Right atrium auricular region (tissue), 2 donors: Measurements from ENCODE around the gene RPS19BP1. TPM values are rescaled to one million over a fixed set of nuclear protein-coding genes. Genes with fewer than 3 reads are reported as not detected.
A peak's percentile ranks its signal among the peaks of the same experiment; 100 is the strongest.

ENCODE experiments used
- DNase-seq: peaks from one replicate; pipeline ENCODE4 v3.0.0-alpha.2; 2019; ENCODE audit warnings: low spot score
- H3K27ac ChIP-seq, 2 donors: fragments of 200-600 bp; sonication (generic); 1 replicate in 1 of 2; 2 replicates in 1 of 2; pipeline ENCODE4 v1.5.1; 2016 to 2019
- H3K27me3 ChIP-seq, 2 donors: fragments of 200-600 bp; sonication (generic); one replicate each; pipeline versions ENCODE4 v1.5.1 to v1.6.0; 2017 to 2019
- H3K36me3 ChIP-seq: fragments of 200-600 bp; sonication (generic); one replicate; pipeline ENCODE4 v1.5.1; 2016
- H3K4me1 ChIP-seq, 2 donors: fragments of 200-600 bp; sonication (generic); one replicate each; pipeline versions ENCODE4 v1.5.1 to v1.6.0; 2017 to 2019
- H3K4me3 ChIP-seq, 2 donors: fragments of 200-600 bp; sonication (generic); 1 replicate in 1 of 2; 2 replicates in 1 of 2; pipeline ENCODE4 v1.5.1; 2017 to 2019; ENCODE audit warnings: mild to moderate bottlenecking in 1 of 2, moderate library complexity in 1 of 2
- H3K9me3 ChIP-seq, 2 donors: fragments of 200-600 bp; sonication (generic); one replicate each; pipeline ENCODE4 v1.5.1; 2019
- CTCF ChIP-seq, 2 donors: fragments of 200-600 bp; sonication (generic); IDR thresholded peaks; one replicate each; pipeline ENCODE4 v1.5.1; 2019; ENCODE audit warnings: antibody characterized with exemption in 2 of 2
- total RNA-seq, 2 donors: library from RNA; depleted of rRNA; stranded (reverse); fragments of >200 nt; gene quantifications; one replicate each; pipeline ENCODE4 v1.1.0, GENCODE V29; 2016

Gene RPS19BP1
- total RNA-seq, 2 donors from 2014 or later: 88.1 to 135 TPM

GRCh38 chr22:39491696-39492095, 40.9 kb downstream of the RPS19BP1 start:
- no peak overlapping the region for H3K4me3 ChIP-seq
- TF ChIP-seq CTCF (IDR thresholded peaks at IDR 0.05): no peak
- no peaks in the 10 kb centered on the region for H3K36me3 ChIP-seq
- DNase-seq: no peak
- H3K9me3 ChIP-seq: no peaks in the 10 kb centered on the region
- no peaks in the 10 kb centered on the region for H3K27me3 ChIP-seq
- no peak overlapping the region for H3K27ac ChIP-seq
- H3K4me1 ChIP-seq: peaks cover 0 to 21% of the 10 kb centered on the region in 2 donors

DNA sequence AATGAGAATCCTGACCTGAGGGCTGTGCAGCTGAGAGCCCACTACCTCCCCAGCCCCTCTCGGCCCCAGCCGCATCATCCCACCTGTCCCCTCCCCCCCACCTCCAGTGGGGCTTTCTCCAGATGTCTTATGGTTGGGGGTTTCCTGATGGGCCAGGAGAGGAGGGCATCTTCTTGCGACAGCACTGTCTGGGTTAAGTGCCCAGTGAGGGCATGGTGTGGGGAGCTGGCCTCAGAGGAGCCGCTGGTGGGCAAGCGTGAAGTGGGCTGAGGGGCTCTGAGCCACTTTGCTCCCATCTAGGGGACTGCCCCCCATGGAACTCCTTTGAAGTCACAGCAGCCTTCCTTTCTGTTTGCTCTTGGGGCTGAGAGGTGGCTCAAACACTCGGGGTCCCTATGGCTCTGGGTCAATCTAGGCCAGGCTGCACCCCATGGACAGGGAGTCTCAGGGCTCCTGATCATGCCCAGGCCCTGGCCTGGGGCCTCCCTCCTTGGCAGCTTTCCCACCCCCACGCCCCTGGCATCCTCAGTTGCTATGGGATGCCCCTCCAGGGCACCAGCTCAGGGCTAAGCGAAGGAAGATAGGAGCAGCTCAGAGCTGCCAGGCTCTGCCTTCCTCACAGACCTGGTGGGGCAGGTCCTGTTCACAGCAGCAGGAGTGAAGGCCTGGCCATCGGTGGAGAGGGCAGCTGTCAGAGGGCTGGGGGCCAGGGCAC, 41.4 kb downstream of the RPS19BP1 start:
- H3K27me3 ChIP-seq: no peaks in the 10 kb centered on the region
- no peaks in the 10 kb centered on the region for H3K36me3 ChIP-seq
- no peaks in the 10 kb centered on the region for H3K9me3 ChIP-seq
- TF ChIP-seq CTCF (IDR thresholded peaks at IDR 0.05): no peak
- H3K4me1 ChIP-seq: peaks cover 0 to 16% of the 10 kb centered on the region in 2 donors
- no peak overlapping the region for H3K4me3 ChIP-seq
- DNase-seq: no peak
- no peak overlapping the region for H3K27ac ChIP-seq

GRCh38 chr22:39490135-39490798, 42.3 kb downstream of the RPS19BP1 start:
- H3K4me3 ChIP-seq: no peak overlapping the region
- H3K27ac ChIP-seq: no peak overlapping the region

DNA sequence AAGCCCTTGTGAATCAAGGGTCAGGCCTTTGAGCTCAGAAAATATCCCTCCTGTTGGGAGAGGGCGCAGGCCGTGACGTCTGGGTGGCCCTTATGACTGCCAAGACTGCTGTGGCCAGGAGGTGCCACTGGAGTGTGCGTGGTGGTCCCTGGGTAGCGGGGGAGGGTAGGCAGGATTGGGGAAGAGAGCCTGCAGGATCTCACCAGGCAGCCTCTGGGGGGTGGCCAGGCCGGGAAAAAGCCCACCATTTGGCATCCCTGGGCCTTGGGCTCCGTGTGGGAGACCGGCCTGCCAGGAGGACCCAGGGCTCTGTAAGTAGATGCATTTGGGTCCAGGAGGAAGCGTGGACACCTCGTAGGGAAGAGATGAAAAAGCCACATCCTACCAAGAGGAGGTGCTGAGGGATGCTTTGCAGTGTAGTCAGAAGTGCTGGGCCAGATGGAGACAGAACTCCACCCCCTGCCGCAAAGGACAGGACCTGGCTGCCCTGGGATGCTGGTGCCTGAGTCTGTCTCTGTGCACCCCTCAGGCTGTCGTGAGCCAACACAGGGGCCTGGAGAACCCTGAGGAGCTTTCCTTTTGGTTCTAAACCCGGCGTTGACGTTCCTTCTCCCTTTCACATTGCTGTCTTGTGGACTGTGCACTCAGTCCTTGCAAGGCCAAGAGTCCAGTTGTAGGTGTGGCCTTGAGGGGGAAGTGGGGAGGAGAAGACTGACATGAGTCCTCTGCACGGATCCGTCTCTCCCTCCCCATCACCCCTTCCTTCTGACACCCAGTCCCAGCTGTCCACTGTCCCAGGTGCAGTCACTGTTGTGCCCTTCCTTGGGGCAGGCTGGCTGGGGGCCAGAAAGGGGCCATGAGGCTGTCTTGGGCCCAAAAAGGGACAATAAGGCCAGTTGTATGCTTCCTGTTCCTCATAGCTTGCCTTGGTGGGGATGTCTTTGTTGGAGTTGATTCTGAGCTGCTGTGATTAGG, 43.2 kb downstream of the RPS19BP1 start:
- Histone ChIP-seq H3K27ac (no peak overlapping the region), H3K4me3 (no peak overlapping the region), H3K4me1 (peaks cover 0 to 12% of the 10 kb centered on the region in 2 donors), H3K36me3 (no peaks in the 10 kb centered on the region), H3K27me3 (no peaks in the 10 kb centered on the region), H3K9me3 (no peaks in the 10 kb centered on the region)
- TF ChIP-seq CTCF (IDR thresholded peaks at IDR 0.05): no peak
- DNase-seq: no peak

More at GRCh38 chr22:39490135-39490798, 42.3 kb downstream of the RPS19BP1 start:
- DNase-seq: peak; percentile 91
- no peak for TF ChIP-seq CTCF (IDR thresholded peaks at IDR 0.05)
- H3K36me3 ChIP-seq: no peaks in the 10 kb centered on the region
- peaks cover 0 to 12% of the 10 kb centered on the region in 2 donors for H3K4me1 ChIP-seq
- no peaks in the 10 kb centered on the region for H3K9me3 ChIP-seq
- H3K27me3 ChIP-seq: no peaks in the 10 kb centered on the region

GRCh38 chr22:39488563-39489083, 43.9 kb downstream of the RPS19BP1 start:
- no peaks in the 10 kb centered on the region for H3K36me3 ChIP-seq
- H3K9me3 ChIP-seq: no peaks in the 10 kb centered on the region
- H3K27me3 ChIP-seq: no peaks in the 10 kb centered on the region
- no peak for TF ChIP-seq CTCF (IDR thresholded peaks at IDR 0.05)
- no peak overlapping the region for H3K4me3 ChIP-seq
- peaks cover 0 to 12% of the 10 kb centered on the region in 2 donors for H3K4me1 ChIP-seq
- H3K27ac ChIP-seq: no peak overlapping the region
- no peak for DNase-seq
